Measurements from ENCODE around the gene KCP. TPM values are rescaled to one million over a fixed set of nuclear protein-coding genes. Genes with fewer than 3 reads are reported as not detected.

KCP gene
- total and polyA plus RNA-seq, 2 experiments from 2014 or later: 0.76 to 1.1 TPM

DNA sequence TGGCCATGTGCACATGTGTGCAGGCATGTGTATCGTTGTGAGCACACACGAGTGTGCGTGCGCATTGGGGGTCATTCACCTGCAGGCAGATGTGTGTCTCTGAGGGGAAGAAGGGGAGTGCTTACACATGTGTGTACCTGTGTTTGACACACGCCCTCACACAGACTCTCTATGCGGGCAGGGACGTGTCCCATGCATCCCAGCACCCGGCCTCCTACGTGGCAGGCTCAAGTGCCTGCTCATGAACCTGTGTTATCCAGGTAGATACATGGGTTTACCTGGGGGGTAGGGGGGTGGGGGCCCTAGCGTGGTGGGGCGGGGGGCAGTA lies 18.6 kb downstream of the KCP start:
- H3K27me3 ChIP-seq (ENCODE audit: insufficient read depth): peaks cover 10% of the 10 kb centered on the region; the same call in 1 of the 2 replicates
- H3F3A ChIP-seq (replicated peaks; ENCODE audit: low read depth): 0 out of 2 replicates have a peak, but pooled peaks cover 7% of the 10 kb centered on the region
- H3K4me1 ChIP-seq (ENCODE audit: insufficient read depth): peaks cover 12% of the 10 kb centered on the region; the same call in 1 of the 2 replicates
- TF ChIP-seq, protein P1, sequence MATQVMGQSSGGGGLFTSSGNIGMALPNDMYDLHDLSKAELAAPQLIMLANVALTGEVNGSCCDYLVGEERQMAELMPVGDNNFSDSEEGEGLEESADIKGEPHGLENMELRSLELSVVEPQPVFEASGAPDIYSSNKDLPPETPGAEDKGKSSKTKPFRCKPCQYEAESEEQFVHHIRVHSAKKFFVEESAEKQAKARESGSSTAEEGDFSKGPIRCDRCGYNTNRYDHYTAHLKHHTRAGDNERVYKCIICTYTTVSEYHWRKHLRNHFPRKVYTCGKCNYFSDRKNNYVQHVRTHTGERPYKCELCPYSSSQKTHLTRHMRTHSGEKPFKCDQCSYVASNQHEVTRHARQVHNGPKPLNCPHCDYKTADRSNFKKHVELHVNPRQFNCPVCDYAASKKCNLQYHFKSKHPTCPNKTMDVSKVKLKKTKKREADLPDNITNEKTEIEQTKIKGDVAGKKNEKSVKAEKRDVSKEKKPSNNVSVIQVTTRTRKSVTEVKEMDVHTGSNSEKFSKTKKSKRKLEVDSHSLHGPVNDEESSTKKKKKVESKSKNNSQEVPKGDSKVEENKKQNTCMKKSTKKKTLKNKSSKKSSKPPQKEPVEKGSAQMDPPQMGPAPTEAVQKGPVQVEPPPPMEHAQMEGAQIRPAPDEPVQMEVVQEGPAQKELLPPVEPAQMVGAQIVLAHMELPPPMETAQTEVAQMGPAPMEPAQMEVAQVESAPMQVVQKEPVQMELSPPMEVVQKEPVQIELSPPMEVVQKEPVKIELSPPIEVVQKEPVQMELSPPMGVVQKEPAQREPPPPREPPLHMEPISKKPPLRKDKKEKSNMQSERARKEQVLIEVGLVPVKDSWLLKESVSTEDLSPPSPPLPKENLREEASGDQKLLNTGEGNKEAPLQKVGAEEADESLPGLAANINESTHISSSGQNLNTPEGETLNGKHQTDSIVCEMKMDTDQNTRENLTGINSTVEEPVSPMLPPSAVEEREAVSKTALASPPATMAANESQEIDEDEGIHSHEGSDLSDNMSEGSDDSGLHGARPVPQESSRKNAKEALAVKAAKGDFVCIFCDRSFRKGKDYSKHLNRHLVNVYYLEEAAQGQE (IDR thresholded peaks at IDR 0.05; ENCODE audit: unreplicated experiment): no peak
- TF ChIP-seq ZNF331 (CRISPR knock-in tag; IDR thresholded peaks at IDR 0.05; ENCODE audit: low read depth) (no peak), ZNF114 (CRISPR knock-in tag; IDR thresholded peaks at IDR 0.05) (no peak), CREB1 (CRISPR knock-in tag; IDR thresholded peaks at IDR 0.05; ENCODE audit: low read depth) (no peak), POLR2AphosphoS5 (IDR thresholded peaks at IDR 0.05; ENCODE audit: low read depth) (no peak)
- TF ChIP-seq, protein P2, sequence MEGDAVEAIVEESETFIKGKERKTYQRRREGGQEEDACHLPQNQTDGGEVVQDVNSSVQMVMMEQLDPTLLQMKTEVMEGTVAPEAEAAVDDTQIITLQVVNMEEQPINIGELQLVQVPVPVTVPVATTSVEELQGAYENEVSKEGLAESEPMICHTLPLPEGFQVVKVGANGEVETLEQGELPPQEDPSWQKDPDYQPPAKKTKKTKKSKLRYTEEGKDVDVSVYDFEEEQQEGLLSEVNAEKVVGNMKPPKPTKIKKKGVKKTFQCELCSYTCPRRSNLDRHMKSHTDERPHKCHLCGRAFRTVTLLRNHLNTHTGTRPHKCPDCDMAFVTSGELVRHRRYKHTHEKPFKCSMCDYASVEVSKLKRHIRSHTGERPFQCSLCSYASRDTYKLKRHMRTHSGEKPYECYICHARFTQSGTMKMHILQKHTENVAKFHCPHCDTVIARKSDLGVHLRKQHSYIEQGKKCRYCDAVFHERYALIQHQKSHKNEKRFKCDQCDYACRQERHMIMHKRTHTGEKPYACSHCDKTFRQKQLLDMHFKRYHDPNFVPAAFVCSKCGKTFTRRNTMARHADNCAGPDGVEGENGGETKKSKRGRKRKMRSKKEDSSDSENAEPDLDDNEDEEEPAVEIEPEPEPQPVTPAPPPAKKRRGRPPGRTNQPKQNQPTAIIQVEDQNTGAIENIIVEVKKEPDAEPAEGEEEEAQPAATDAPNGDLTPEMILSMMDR (conservative IDR thresholded peaks at IDR 0.05; ENCODE audit: low read depth in 2 of 2): no peak
- Mint-ChIP-seq H3K27me3 (ENCODE audit: insufficient read depth, low read depth, poor library complexity) (peaks cover 9% of the 10 kb centered on the region), H3K4me3 (peak overlapping the region; percentile 47), H3K4me1 (no peaks in the 10 kb centered on the region; the same call in 2 of the 3 replicates), H3K36me3 (ENCODE audit: low read depth) (no peaks in the 10 kb centered on the region), H3K9me3 (no peaks in the 10 kb centered on the region; the same call in 2 of the 3 replicates), H3K27ac (no peak overlapping the region)
- H3K79me2 ChIP-seq (replicated peaks; ENCODE audit: insufficient read depth): no peaks in the 10 kb centered on the region
- ATAC-seq (no peak), DNase-seq (ENCODE audit: low spot score) (no peak)
- 0 out of 2 replicates have a peak overlapping the region, but pooled peaks have one; percentile 78 for H3K4me2 ChIP-seq
- H3K27ac ChIP-seq (ENCODE audit: low read depth): no peak overlapping the region
- H2AFZ ChIP-seq: no peak overlapping the region; the same call in 1 of the 2 replicates
- H4K20me1 ChIP-seq (replicated peaks; ENCODE audit: insufficient read depth): no peaks in the 10 kb centered on the region
- H3K36me3 ChIP-seq (ENCODE audit: insufficient read depth): no peaks in the 10 kb centered on the region
- no peak overlapping the region for H3K4me3 ChIP-seq
- no peaks in the 10 kb centered on the region for H3K9me2 ChIP-seq (ENCODE audit: insufficient read depth)

DNA sequence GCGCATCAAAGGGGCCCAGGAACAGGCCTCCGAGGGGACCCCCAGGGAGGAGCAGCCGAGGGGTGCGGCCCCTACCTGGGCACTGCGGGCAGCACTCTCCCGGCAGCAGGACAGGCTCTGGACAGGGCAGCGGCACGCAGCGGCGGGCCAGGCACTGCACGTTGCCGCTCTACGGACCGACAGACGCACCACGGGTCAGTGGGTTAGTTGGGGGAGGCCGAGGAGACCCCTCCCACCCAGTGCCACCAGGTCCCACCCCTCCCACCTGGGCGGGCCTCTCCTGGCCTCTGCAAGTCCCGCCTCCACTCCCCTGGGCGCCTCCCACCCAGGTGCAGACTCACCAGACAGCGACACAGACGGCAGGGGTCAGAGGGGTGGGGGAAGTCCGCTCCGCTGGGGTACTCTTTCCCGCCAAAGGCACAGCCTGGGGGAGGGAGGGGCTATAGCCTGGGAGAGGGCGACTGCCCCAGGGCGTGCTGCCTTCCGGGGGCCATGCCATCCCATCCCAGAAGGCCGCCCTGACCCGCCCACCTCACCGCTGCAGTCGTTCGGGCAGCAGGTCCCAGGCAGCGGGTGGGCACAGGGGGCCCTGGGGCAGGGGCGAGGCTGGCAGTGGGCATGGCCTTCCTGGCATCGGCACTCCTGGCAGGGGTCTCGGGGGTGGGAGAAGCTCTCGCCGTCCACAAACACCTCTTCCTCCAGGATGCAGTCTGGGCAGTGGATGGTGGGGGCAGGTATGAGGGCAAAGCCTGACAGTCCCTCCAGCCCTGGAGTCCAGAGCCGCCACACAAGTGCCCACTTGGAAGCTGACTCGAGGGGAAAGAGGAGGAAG lies 19.2 kb downstream of the KCP start:
- Histone ChIP-seq H3K27me3 (ENCODE audit: insufficient read depth) (peaks cover 10% of the 10 kb centered on the region; the same call in 1 of the 2 replicates), H3K36me3 (ENCODE audit: insufficient read depth) (no peaks in the 10 kb centered on the region), H4K20me1 (replicated peaks; ENCODE audit: insufficient read depth) (no peaks in the 10 kb centered on the region), H3K4me1 (ENCODE audit: insufficient read depth) (peaks cover 12% of the 10 kb centered on the region; the same call in 1 of the 2 replicates), H3K9me2 (ENCODE audit: insufficient read depth) (no peaks in the 10 kb centered on the region), H2AFZ (peak overlapping the region; percentile 56), H3K79me2 (replicated peaks; ENCODE audit: insufficient read depth) (no peaks in the 10 kb centered on the region), H3K4me2 (peak overlapping the region; percentile 78), H3K4me3 (peak overlapping the region; percentile 60), H3F3A (replicated peaks; ENCODE audit: low read depth) (0 out of 2 replicates have a peak, but pooled peaks cover 7% of the 10 kb centered on the region), H3K27ac (ENCODE audit: low read depth) (no peak overlapping the region)
- DNase-seq (ENCODE audit: low spot score): peak; percentile 71
- Mint-ChIP-seq H3K9me3 (no peaks in the 10 kb centered on the region), H3K27me3 (ENCODE audit: insufficient read depth, low read depth, poor library complexity) (peaks cover 9% of the 10 kb centered on the region), H3K36me3 (ENCODE audit: low read depth) (no peaks in the 10 kb centered on the region), H3K4me1 (no peaks in the 10 kb centered on the region; the same call in 2 of the 3 replicates), H3K4me3 (peak overlapping the region; percentile 47), H3K27ac (no peak overlapping the region)
- peak; percentile 52 for ATAC-seq
- TF ChIP-seq, protein P3, sequence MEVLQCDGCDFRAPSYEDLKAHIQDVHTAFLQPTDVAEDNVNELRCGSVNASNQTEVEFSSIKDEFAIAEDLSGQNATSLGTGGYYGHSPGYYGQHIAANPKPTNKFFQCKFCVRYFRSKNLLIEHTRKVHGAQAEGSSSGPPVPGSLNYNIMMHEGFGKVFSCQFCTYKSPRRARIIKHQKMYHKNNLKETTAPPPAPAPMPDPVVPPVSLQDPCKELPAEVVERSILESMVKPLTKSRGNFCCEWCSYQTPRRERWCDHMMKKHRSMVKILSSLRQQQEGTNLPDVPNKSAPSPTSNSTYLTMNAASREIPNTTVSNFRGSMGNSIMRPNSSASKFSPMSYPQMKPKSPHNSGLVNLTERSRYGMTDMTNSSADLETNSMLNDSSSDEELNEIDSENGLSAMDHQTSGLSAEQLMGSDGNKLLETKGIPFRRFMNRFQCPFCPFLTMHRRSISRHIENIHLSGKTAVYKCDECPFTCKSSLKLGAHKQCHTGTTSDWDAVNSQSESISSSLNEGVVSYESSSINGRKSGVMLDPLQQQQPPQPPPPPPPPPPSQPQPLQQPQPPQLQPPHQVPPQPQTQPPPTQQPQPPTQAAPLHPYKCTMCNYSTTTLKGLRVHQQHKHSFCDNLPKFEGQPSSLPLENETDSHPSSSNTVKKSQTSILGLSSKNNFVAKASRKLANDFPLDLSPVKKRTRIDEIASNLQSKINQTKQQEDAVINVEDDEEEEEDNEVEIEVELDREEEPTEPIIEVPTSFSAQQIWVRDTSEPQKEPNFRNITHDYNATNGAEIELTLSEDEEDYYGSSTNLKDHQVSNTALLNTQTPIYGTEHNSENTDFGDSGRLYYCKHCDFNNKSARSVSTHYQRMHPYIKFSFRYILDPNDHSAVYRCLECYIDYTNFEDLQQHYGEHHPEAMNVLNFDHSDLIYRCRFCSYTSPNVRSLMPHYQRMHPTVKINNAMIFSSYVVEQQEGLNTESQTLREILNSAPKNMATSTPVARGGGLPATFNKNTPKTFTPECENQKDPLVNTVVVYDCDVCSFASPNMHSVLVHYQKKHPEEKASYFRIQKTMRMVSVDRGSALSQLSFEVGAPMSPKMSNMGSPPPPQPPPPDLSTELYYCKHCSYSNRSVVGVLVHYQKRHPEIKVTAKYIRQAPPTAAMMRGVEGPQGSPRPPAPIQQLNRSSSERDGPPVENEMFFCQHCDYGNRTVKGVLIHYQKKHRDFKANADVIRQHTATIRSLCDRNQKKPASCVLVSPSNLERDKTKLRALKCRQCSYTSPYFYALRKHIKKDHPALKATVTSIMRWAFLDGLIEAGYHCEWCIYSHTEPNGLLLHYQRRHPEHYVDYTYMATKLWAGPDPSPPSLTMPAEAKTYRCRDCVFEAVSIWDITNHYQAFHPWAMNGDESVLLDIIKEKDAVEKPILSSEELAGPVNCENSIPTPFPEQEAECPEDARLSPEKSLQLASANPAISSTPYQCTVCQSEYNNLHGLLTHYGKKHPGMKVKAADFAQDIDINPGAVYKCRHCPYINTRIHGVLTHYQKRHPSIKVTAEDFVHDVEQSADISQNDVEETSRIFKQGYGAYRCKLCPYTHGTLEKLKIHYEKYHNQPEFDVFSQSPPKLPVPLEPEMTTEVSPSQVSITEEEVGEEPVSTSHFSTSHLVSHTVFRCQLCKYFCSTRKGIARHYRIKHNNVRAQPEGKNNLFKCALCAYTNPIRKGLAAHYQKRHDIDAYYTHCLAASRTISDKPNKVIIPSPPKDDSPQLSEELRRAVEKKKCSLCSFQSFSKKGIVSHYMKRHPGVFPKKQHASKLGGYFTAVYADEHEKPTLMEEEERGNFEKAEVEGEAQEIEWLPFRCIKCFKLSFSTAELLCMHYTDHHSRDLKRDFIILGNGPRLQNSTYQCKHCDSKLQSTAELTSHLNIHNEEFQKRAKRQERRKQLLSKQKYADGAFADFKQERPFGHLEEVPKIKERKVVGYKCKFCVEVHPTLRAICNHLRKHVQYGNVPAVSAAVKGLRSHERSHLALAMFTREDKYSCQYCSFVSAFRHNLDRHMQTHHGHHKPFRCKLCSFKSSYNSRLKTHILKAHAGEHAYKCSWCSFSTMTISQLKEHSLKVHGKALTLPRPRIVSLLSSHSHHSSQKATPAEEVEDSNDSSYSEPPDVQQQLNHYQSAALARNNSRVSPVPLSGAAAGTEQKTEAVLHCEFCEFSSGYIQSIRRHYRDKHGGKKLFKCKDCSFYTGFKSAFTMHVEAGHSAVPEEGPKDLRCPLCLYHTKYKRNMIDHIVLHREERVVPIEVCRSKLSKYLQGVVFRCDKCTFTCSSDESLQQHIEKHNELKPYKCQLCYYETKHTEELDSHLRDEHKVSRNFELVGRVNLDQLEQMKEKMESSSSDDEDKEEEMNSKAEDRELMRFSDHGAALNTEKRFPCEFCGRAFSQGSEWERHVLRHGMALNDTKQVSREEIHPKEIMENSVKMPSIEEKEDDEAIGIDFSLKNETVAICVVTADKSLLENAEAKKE (CRISPR knock-in tag; IDR thresholded peaks at IDR 0.05): no peak
